Activated CD8-positive, alpha-beta memory T cell treated with anti-CD3 and anti-CD28 coated beads, Interleukin-2, amount 50 U/mL, for 1 hour (primary cell): ENCODE measurements around the gene ATAD5.
"Not testable (repeated sequence)": the region's sequence is repeated elsewhere in the genome, so short reads cannot be mapped to it uniquely, and the experiment has no call there.

Experiments
- DNase-seq: peaks from one replicate; pipeline ENCODE4 v3.0.0-alpha.2; 2020; ENCODE audit errors: extremely low read depth

The ATAD5 gene

GRCh38 chr17:30908717-30909420, 77.1 kb downstream of the ATAD5 start:
- no peak for DNase-seq

- not testable (repeated sequence) for DNase-seq
Measured at GRCh38 chr17:30910151-30910550, 78.4 kb downstream of the ATAD5 start.

GRCh38 chr17:30913955-30914354, 82.2 kb downstream of the ATAD5 start:
- no peak for DNase-seq

- DNase-seq = no peak
Measured at GRCh38 chr17:30915833-30916611, 84.3 kb downstream of the ATAD5 start.

- DNase-seq = no peak
Measured at GRCh38 chr17:30917050-30917449, 85.3 kb downstream of the ATAD5 start.

- no peak for DNase-seq
Measured at GRCh38 chr17:30920282-30920681, 88.5 kb downstream of the ATAD5 start.

GRCh38 chr17:30920683-30921543, 89.1 kb downstream of the ATAD5 start:
- no peak for DNase-seq

GRCh38 chr17:30921544-30922196, 89.9 kb downstream of the ATAD5 start, which contains the start of gene ADAP2:
Gene ADAP2 (plus strand): TSS chr17:30921945. CDS start chr17:30922015, 70 bp downstream.
- DNase-seq = no peak

GRCh38 chr17:30922235-30923030, 90.7 kb downstream of the ATAD5 start:
- no peak for DNase-seq

GRCh38 chr17:30924341-30924740, 92.6 kb downstream of the ATAD5 start:
- no peak for DNase-seq

- DNase-seq = no peak
Measured at GRCh38 chr17:30926516-30926915, 94.8 kb downstream of the ATAD5 start.

- DNase-seq = no peak
Measured at GRCh38 chr17:30927756-30928155, 96.0 kb downstream of the ATAD5 start.

GRCh38 chr17:30928584-30928983, 96.8 kb downstream of the ATAD5 start:
- no peak for DNase-seq

- no peak for DNase-seq
Measured at GRCh38 chr17:30929081-30929633, 97.4 kb downstream of the ATAD5 start.

- DNase-seq = not testable (repeated sequence)
Measured at GRCh38 chr17:30929861-30930260, 98.1 kb downstream of the ATAD5 start.

GRCh38 chr17:30930495-30930894, 98.7 kb downstream of the ATAD5 start:
- no peak for DNase-seq

- not testable (repeated sequence) for DNase-seq
Measured at GRCh38 chr17:30931582-30931981, 99.8 kb downstream of the ATAD5 start.

GRCh38 chr17:30933966-30934365, 102.2 kb downstream of the ATAD5 start:
- no peak for DNase-seq

- DNase-seq = no peak
Measured at GRCh38 chr17:30939051-30939689, 107.4 kb downstream of the ATAD5 start.
